ENCODE results near the gene SHMT2.

Gene SHMT2

GRCh38 chr12:57198329-57198728 lies 31.2 kb upstream of the SHMT2 start:
- no peak for DNase-seq (ENCODE audit: low spot score)

DNA sequence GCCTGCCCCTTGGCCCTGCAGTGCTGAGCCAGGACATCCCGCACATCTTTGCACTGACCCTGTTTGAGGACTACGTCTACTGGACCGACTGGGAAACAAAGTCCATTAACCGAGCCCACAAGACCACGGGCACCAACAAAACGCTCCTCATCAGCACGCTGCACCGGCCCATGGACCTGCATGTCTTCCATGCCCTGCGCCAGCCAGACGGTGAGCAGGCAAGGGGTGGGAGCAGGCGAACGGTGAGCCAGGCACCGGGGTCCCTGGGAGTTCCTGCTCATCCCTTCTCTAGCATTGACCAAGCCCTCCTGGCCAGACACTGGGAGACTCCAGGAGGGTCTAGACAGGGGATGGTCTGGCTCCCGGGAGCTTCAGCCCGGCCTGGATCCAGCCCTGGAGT lies 30.3 kb upstream of the SHMT2 start:
- DNase-seq (ENCODE audit: low spot score) = no peak

- DNase-seq (ENCODE audit: low spot score) = no peak
These were observed 29.0 kb upstream of the SHMT2 start for GRCh38 chr12:57200497-57200896.

GRCh38 chr12:57201219-57201618 lies 28.3 kb upstream of the SHMT2 start:
- DNase-seq (ENCODE audit: low spot score) = no peak

DNA sequence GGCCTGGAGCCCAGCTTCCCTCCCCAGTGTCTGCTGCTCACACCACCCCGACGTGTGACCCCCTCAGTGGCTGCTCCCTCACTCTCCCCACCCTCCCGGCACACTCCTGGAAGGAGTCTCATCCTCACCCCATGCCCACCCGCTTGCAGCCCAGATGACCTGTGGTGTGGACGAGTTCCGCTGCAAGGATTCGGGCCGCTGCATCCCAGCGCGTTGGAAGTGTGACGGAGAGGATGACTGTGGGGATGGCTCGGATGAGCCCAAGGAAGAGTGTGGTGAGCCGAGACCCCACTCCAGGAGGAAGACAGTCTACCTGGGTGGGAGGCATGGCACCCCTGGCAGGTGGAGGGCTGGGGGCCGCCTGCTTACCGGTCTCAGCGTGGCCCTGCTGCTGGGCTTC lies 27.9 kb upstream of the SHMT2 start:
- no peak for DNase-seq (ENCODE audit: low spot score)

DNA sequence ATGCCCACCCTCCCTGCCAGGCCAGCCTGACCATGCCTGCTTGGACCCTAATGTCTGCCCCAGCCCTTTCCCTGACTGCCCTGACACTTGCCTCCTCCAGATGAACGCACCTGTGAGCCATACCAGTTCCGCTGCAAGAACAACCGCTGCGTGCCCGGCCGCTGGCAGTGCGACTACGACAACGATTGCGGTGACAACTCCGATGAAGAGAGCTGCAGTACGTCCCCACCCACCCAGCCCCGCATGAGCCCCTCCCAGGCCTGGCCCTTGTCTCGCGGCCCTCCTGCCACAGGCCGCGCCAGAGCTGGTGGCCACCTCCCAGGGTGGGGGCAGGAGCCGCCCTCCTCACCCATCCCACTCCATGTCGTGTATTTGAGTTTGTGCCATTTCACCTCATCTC lies 27.2 kb upstream of the SHMT2 start:
- no peak for DNase-seq (ENCODE audit: low spot score)

- DNase-seq (ENCODE audit: low spot score) = no peak
These were observed 26.3 kb upstream of the SHMT2 start for GRCh38 chr12:57203201-57203600.

- no peak for DNase-seq (ENCODE audit: low spot score)
These were observed 25.7 kb upstream of the SHMT2 start for GRCh38 chr12:57203791-57204190.

DNA sequence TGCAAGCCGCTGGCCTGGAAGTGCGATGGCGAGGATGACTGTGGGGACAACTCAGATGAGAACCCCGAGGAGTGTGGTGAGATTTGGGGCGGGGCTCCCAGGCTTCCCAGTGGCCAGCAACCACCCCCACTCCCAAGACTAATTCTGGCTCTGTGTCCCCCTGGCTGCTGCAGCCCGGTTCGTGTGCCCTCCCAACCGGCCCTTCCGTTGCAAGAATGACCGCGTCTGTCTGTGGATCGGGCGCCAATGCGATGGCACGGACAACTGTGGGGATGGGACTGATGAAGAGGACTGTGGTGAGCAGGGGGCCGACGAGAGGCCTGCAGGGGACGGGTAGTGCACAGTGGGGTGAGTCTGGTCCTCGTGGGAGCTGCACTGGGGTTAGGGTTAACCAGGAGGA lies 25.1 kb upstream of the SHMT2 start:
- no peak for DNase-seq (ENCODE audit: low spot score)

DNA sequence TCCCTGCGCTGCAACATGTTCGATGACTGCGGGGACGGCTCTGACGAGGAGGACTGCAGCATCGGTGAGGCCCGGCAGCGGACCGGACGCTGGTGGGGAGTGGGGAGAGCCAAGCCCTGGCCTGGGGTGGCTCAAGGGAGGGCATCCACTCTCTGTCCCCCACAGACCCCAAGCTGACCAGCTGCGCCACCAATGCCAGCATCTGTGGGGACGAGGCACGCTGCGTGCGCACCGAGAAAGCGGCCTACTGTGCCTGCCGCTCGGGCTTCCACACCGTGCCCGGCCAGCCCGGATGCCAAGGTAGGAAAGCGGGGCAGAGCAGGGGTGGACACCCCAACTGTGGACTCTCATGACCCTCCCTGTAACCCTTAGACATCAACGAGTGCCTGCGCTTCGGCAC lies 24.3 kb upstream of the SHMT2 start:
- DNase-seq (ENCODE audit: low spot score) = no peak

GRCh38 chr12:57205931-57206330 lies 23.6 kb upstream of the SHMT2 start:
- DNase-seq (ENCODE audit: low spot score) = no peak

GRCh38 chr12:57207731-57208630 lies 21.5 kb upstream of the SHMT2 start:
- DNase-seq (ENCODE audit: low spot score) = no peak

DNA sequence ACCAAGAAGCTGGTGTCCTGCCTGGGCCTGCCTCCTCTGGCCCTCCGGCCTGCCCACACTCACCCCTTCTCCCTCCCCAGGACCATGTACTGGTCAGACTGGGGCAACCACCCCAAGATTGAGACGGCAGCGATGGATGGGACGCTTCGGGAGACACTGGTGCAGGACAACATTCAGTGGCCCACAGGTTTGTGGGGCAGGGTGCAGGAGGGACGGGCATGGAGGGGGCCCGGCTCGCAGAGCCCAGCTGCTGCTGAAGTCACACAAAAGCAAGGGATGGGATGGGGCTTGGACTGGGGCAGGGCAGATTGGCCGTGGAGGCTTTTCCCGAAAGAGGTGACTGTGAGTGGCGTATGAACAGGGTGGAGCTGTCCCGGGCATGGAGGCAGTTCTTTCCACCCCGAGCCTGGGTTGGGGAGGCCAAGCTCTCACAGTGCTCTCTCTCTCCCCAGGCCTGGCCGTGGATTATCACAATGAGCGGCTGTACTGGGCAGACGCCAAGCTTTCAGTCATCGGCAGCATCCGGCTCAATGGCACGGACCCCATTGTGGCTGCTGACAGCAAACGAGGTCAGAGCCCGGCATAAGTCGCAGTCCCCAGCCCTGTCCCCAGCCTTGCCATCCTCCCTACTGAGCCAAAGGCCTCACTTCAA lies 20.8 kb upstream of the SHMT2 start:
- DNase-seq (ENCODE audit: low spot score) = no peak

DNA sequence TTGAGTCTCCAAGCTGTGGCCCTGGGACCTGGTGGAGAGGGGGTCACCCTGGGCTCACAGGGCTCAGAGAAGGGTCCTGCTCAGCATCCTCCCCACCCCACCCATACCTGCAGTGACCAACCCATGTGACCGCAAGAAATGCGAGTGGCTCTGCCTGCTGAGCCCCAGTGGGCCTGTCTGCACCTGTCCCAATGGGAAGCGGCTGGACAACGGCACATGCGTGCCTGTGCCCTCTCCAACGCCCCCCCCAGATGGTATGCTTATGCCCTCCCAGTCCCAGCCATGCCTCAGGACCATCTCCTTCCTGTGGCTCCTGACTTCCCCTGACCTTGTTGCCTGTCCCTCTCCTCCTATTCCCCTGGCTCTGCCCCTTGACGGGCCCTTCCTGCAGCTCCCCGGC lies 19.6 kb upstream of the SHMT2 start:
- DNase-seq (ENCODE audit: low spot score) = no peak

GRCh38 chr12:57210461-57210860 lies 19.1 kb upstream of the SHMT2 start:
- no peak for DNase-seq (ENCODE audit: low spot score)

DNA sequence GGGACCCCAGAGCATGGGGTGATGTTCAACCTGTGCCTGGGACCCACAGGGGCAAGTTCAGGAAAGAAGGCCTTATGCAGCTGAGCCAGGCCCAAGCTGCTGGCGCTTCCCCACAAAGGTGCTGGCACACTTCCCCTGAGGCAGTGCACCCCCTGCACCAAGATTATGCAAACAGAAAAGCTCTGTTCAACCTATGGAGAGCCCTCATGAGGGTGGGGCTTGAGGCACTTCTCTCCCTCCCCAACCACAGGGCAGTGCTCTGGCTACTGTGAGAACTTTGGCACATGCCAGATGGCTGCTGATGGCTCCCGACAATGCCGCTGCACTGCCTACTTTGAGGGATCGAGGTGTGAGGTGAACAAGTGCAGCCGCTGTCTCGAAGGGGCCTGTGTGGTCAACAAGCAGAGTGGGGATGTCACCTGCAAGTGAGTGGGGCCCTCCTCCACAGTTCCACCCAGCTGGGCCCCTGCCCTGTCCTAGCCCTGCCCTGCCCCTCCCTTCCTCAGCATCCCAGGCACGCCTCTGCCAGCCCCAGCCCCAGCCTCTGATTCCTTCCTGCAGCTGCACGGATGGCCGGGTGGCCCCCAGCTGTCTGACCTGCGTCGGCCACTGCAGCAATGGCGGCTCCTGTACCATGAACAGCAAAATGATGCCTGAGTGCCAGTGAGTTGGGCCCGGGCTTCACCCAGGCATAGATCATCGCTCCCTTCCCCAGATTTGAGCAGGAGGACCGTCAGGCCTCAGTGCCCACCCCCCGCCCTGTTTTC lies 18.4 kb upstream of the SHMT2 start:
- DNase-seq (ENCODE audit: low spot score) = no peak

DNA sequence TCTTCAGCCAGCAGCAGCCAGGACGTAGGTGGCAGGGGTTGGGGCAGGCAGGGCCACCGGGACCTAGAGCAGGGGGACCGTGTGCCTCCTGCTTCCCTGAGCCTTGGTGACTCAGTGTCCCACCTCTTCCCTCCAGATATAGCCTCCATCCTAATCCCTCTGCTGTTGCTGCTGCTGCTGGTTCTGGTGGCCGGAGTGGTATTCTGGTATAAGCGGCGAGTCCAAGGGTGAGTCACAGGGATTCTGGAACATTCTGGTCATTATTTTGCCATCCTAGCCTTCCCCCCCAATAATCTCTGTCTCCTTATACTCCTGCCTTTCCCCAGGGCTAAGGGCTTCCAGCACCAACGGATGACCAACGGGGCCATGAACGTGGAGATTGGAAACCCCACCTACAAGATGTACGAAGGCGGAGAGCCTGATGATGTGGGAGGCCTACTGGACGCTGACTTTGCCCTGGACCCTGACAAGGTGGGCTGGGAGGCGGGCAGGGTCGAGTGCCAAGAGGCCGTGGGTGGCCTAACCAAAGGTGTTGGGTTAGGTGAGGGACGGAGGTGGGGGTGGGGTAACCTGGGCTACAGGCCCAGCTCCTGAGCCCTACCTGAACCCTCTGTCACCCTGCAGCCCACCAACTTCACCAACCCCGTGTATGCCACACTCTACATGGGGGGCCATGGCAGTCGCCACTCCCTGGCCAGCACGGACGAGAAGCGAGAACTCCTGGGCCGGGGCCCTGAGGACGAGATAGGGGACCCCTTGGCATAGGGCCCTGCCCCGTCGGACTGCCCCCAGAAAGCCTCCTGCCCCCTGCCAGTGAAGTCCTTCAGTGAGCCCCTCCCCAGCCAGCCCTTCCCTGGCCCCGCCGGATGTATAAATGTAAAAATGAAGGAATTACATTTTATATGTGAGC lies 17.5 kb upstream of the SHMT2 start:
- no peak for DNase-seq (ENCODE audit: low spot score)

DNA sequence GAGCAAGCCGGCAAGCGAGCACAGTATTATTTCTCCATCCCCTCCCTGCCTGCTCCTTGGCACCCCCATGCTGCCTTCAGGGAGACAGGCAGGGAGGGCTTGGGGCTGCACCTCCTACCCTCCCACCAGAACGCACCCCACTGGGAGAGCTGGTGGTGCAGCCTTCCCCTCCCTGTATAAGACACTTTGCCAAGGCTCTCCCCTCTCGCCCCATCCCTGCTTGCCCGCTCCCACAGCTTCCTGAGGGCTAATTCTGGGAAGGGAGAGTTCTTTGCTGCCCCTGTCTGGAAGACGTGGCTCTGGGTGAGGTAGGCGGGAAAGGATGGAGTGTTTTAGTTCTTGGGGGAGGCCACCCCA lies 16.8 kb upstream of the SHMT2 start:
- DNase-seq (ENCODE audit: low spot score) = no peak

- peak; percentile 86 for DNase-seq (ENCODE audit: low spot score)
These were observed 16.3 kb upstream of the SHMT2 start for GRCh38 chr12:57213058-57213715.

DNA sequence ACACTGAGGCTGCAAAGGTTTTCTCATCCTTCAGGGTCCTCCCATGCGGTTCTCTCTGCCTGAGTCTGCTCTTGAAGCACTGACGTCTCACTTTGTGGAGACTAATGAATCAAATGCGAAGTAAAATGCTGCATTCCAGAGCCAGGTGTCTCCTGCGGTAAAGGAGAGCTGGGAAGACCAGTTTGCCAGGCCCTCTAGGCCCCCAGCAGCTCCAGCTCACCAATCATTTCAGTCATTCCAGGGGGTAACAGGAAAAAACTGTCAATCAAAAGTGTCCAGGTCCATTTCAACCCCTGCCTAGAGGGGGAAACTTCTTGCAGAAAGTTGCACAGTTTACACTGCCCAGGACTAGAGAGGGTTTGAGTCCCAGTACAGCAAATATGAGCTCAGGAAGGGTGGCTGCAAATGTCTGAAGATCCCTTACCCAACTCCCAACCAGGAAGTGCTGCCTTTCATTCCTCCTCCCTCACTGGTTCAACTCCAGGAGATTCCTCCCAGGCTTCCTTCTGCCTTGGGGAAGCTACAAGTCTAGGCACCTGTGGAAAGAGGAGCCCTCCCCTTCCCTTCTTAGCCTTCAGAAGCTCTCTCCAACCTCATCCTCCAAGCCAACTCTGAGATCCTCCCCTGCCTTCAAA lies 15.6 kb upstream of the SHMT2 start:
- no peak for DNase-seq (ENCODE audit: low spot score)

- peak; percentile 71 for DNase-seq (ENCODE audit: low spot score)
These were observed 15.1 kb upstream of the SHMT2 start for GRCh38 chr12:57214398-57214781.

All from CD4-positive, alpha-beta T cell treated with Interleukin-2 at 100 ng/mL for 4 hours (primary cell).